HG02798 (cell line): ENCODE measurements around the gene NOX3.

Experiments used
- ATAC-seq: cut with Tn5 transposase; IDR thresholded peaks from one replicate; pipeline ENCODE4 v1.9.1; 2021; ENCODE audit warnings: mild to moderate bottlenecking; ENCODE audit not compliant: unreplicated experiment, poor library complexity

Gene NOX3

DNA sequence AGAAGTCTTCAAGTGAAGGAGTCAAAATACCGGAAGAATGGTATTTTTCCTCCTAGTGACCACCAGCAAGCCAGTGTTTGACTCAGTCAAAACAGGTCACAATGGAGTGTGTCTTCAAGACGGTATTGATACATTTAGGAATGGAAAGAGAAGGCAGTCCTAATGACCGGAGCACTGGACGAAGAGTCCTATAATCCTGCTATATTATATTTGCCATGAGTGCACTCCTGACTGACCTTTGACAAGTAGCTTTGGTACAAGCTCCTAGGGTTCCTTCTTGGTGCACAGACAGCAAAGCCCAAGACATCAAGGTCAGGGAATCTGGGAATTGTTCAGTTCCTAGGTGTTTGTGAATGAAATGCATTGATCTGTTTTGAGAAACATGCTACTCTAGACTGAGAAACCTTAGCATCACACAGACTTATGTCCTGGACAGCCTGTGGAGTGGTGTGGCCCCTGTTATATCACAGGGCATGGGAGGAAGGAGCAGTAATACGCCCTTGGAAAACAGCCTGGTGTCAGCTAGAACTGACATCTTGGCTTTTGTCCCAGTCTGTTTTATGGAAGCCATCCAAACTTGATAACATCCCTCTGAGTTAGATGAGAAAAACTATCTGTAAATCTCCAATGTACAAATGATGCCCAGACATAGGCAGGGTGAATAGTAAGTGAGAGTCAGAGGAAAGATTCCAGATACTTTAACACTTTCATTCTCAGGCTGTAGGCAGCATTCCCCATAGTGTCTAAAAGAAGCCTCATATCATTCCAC, 18.5 kb downstream of the NOX3 start:
- ATAC-seq, result no peak

DNA sequence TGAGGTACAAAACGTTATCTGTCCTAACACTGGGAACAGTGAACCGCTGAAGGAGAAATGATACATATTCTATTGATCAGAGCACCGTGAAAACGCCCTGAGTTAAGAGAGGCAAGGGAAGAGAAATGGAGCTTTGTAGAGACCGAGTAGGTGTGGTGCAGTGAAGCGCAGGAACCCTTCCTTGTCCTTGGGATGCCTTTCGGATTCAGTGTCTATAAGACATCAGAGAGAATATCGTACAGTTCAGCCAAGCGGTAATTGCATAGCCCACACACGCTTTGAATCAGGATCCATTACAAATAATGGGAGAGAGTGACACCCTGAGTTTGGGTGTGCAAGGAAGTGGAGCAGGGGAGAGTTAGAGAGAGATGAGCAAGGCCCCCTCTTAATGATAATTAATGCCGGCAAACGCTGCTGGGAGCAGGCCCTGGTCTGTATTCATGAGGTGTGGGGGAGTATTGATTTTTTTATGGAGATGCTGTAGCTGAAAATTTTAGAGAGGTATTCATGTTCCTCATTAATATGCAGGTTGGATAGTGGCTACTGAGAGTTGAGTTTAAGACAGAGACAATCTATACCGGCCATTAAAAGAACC, 20.7 kb downstream of the NOX3 start:
- no peak for ATAC-seq

DNA sequence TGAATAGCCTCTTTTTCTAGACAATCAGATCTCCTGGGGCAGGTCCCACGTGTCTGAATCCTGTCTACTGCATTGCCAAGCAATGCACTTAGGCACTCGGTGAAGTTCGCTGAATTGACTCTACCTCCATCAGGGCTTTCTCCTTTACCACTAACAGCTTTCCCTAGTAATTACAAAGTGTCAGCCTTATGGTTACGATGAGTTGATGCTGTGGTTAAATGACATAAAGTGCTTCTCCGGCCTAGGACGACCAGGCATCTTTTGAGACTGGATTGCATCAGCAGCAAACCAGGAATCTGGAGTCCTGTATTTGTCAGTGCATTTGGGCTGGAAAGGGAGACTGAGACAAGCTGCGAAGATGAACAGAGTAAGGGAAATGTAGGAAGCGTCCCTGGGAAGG, 21.5 kb downstream of the NOX3 start:
- no peak for ATAC-seq

DNA sequence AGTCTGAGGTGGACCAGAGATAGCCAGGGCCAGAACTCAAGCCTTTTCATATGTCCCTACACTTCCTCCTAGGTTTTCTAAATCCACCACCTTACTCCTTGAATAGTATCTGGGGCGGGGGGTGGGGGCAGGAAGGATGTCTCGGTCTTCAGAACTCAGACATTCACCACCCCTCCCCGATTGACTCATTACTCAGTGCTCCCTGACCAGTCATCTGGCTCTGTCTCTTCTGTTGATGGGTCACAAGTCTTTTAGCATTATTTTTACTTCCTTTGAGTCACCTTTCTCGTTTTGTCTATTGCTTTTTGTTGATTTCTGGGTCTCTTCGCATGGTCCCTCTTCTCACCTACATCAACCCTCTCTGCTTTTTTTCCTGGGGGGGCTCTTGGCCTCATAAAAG, 23.3 kb downstream of the NOX3 start:
- no peak for ATAC-seq

DNA sequence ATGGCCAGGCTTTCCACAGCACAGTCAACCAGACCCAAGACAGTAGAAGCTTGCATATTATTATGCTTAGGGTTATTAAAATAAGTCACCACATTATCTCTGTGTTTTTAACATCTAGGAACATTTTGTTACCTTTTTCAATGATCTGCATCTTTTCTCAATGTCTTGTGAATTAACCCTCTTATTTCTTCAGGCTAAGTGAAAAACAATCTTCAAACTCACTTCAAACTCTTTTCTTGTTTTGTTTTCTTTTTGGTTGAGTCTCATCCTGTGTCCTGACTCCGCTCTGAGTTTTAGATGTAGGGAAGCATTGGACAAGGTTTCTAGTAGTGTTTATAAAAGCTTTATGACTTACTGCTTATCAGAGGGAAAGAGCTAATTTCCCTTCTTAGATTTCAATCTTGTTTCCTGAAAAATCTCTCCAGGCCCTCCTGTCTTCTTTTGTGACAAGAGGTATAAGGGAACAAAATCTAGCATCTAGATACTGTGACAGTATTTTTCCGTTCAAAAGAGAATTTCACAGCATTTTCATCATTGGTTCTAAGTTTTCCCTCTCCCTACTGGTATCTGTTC, 26.2 kb downstream of the NOX3 start:
- ATAC-seq, result no peak

DNA sequence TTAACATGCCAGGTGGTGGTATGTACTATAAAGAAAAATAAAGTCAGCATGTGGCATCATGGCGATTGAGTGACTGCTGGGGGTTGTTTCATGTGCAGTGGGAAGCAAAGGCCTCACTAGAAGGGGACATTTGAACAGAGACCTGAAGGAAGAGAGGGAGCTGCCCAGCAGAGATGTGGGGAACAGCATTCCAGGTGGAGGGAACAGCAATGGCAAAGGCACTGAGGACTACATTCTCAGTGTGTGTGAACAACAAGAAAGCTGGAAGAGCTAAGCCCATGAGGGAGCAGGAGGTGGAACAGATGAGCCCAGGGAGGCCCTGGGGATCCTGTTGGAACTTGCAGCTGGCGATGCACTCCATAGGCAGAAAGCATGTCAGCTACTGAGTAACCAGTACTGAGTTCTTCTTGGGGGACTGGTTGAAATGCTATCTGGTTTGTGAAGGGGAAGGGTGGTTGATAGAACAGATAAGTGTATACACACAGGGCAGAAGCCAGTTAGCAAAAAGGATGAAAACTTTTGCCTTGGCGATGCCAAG, 29.2 kb downstream of the NOX3 start:
- no peak for ATAC-seq

DNA sequence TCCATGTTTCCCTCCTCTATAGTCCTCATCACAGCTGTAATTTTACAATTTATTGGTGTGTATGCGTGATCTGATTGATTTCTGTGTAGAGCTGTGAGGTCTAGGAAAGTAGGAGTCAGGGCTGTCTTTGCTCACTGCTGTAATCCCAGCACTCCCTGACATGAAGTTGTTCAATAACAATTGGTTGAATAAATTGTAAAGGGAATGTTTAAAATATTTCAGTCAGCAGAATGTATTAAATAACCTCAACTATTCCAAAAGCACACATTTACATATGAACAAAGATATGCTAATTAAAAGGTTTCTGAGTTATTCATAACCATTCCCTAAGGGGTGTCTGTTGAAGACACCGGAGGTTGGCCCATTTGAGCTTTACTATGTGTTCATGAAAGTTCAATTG, 31.5 kb downstream of the NOX3 start:
- no peak for ATAC-seq

DNA sequence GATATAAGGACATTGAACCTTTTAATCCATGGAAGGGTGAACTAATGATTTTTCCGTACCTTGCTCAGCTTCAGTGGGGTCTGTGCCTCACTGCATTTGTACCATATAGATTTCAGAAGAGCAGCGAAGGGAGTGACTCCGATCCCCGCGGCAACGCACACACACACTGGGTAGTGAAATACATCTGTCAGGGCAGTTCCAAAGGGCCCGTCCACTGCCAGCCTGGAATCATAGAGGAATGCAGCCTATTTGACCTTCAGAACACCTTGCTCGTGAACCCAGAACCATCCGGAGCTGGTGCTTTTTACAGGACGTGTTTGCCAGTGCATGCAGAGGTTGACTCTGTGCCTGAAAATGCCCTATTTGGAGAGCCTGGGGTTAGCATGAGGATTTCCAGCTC, 33.0 kb downstream of the NOX3 start:
- no peak for ATAC-seq

DNA sequence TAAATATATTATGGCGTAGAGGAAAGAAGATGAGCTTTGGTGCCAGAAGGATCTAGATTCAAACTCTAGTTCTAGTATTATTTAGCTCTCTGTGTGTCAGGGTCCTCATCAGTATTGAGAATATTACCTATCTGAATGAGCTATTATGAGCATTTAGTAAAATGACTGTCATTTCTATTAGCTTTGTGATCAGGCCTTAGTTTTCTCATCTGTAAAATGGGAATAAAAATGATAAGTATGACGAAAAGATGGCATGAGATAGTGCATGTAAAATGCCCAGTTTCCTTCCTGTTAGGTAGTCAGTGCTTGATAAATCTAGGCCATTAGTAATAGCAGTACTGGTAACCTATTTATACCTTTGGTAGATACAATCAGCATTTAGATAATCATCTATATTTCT, 35.1 kb downstream of the NOX3 start:
- ATAC-seq, result no peak

DNA sequence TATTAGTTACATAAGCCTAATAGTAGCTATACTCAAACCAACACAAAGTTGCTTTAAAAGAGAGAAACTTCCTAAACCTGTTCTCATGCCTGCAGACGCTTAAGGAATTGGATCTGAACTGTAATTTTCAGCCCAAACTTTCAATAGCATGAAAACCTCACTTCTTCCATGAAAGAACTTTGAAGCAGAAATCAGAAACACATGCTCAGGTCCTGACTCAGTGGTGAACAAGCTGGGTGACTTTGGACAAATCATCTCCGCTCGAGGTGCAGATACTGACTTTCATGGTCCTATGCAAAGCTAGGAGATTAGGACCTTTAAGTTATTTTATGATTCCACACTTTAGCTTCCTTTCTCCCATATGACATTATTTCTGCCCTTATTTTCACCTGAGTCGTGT, 36.5 kb downstream of the NOX3 start:
- no peak for ATAC-seq

DNA sequence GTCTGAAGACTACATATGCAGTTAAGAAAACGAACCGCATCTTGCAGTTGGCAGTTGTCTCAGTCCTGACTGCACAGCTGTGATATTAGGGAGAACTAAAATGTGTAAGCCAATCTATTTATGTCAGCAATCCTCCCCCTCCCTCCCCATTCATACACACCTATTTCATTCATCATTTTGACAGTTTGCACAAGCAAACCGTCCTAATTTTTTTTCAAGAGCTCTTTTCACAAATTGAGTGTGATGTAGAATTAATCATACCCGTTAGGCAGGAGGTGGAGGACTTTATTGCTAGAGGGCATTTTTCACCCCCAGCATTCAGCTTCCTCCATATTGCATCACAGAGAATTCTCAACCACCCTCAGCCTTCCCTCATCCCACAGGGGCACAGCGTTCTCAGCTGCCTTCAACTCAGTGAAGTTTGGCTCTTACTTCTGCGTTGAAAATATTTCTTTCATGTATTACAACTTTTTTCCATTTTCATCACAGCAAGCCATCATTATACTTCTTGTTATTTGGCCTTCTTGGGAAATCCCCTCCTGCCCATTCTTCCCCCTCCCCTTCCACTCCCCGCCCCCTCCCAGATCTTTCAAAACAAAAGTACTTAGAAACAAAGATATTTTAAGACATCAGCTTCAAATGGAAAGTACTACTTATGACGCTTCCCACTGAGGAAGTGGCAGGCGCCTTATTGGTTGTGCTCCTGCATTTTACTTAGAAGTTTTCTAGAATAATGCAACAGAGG, 37.5 kb downstream of the NOX3 start:
- peak; percentile 73 for ATAC-seq

DNA sequence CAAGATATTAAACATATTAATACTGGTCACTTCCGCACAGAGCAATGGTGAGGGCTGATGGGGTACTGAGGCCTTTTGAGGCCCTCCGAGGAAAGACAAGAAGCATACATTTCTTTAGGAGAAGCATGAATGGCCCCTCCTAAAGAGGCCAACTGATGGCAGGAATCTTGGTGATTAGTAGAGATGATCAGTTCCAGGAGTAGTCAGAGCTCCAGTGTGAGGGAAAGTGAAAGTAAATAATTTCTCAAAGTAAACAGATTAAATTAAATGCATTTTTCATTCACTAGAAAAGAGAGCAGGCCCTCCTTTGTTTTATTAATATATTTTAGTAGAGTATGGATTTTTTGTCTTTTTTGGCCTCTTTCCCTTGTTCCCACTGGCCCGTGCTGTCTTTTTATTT, 38.2 kb downstream of the NOX3 start:
- no peak for ATAC-seq

DNA sequence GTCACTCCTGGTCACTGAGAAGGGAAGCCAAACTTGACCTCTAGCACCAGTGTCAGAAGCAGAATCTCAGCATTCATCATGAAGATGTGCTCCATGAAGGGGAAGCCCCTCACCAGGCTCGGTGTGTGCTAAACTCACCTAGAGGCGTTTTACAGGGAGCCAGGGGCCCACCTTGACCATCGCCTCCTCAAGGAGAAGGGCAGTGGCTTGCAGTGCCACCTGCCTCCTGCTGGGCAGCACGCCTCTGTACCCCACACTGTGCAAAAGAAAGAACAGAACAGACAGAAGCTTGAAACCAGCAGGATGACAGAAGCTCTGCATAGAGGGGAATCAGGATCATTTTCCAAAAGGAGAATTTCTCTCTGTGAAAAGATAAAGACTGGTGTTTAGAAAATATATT, 39.7 kb downstream of the NOX3 start:
- no peak for ATAC-seq

DNA sequence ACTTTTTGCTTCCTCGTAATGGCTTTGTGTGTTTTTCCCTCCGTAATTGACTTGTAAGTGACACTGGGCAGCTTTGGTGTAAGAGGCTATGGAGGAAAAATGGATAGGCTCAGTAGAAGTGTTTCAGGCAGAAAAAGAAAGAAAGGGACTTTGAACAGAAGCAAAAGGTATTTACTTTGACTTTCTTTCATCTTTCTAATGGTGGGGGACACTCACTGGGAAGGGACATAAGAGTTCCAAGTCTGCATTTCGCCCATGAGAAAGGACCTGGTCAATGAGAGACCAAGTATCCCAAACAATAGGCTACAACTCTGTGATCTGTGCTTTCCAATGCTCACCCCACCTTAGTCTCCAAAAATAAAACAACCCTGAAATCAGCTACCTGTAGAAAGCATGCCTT, 41.6 kb downstream of the NOX3 start:
- ATAC-seq, result no peak

DNA sequence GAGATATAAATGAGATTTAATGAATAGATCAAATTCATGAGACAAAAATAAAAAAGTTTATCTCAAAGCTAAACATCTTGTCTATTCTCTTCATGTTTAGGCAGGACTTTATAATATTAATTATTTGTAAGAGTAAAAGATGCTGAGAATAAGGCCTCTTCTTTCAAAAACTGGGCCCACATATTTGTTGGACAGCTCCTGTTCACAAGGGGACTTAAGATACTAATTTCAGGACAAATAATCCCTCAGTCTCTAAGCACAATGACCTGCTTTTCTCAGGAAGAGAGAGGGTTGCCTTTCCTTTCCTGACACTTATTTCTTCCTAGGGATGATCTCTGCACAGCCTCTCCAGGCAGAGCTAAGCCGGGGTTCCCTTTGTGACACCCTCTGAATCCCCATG, 43.3 kb downstream of the NOX3 start:
- no peak for ATAC-seq

DNA sequence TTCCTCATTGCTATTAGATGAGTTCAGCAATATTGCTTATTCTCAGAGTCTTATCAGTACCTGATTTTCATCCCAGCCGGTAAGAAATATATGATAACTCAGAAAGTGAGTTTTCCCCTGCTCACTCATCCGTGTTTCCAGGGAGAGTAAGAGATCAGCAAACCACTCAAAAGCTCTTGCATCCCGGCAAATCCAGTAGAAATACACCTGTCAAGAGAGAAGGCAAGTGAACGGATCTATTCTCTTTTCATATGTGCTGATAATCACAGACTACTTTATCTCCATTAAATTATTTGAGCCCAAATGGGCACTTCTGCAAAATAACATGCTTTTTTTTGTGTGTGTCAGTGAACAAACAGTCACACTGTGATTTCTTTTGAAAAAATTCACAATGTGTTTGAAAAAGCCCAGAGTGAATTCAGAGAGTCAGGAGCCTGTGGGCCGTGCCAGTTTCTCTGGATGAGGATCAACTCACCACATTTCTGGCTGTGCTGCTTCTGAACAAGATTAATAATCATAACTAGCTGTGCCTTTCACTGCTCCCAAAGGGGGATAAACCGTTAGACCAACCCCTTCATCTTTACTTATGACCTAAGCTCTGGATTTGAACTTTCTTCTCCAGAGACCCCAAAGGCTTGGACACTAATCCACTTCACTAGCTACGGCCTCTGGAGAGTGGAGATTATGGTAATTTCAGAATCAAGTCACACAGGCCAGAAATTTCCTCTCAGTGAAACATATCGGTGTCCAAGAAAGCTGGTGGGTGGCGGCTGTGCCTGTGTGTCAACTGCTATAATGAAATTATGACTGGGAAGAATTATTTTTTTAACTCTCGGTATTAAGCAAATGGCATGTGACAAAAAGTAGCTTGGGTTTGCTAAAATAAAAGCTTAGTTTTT, 44.2 kb downstream of the NOX3 start:
- ATAC-seq, result no peak

DNA sequence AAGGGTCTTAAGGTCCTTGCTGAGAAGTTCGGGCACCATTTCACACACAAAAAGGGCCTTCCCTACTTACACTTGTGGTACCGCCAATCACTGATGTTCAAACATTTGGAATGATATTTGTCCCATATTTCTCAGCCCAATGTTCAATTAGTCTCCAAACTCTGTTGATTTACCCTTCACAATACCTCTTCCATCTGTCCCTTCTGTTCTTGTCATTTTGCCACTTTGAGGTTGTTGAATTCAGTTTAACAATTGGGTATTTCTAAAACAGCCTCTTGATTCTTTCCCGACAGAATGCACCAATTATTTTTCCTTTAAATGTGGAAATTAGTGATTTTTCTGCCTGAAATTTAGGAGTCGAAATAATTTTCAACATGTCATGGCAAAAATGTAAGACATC, 46.2 kb downstream of the NOX3 start:
- no peak for ATAC-seq

DNA sequence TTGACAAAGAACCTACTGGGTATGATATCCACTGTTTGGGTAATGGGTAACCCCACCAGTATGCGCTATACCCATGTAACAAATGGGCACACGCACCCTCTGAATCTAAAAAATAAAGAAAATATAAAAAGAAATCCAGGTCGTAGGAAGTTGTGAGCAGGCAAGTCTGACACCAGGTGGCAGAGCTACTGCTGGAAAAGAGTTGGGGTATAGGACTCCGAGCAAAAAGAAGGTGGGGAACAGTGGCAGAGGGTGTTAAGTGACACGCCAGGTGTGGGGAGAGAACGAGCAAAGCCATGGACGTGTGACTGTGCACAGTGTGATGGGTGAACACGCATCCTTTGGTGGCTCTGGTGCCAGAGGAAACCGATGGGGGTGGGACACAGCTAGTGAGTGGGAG, 46.7 kb downstream of the NOX3 start:
- no peak for ATAC-seq

DNA sequence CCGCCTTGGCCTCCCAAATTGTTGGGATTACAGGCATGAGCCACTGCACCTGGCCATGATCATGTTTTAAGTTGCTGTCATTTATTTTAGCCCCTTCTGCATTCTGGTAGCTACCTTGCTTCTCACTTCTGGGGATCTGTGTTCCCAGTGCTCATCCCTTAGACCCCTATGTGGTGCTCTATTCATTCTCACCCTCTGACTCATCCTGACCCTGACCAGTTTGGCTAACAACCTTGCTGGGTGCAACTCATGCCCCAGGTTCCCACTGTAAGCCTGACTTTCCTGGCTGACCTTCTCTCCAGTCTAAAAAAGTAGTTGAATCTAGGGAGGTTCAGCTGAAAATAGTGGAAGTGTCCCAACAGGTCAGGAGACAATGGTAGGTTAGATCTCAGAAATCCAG, 47.4 kb downstream of the NOX3 start:
- ATAC-seq, result no peak

DNA sequence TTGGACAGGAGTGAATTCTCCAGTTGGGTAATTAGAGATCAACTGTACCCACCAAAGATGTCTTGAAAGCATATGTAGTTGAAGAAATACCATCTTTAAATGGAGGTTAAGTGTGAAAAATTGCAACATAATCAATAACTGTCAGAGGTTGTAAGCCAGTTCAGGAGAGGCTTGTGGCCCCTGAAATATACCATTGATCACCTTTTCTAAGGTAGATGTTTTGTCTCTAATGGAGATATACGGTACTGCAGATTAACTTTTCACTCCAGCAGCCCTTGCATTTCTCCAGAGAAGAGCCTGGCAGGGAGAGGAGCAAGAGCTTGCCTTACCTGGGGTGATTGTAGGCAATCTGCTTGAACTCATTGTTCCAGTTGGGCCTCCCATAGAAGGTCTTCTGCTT, 48.8 kb downstream of the NOX3 start:
- ATAC-seq, result no peak
